ENCODE data around the gene TMEM234.

The TMEM234 gene

GRCh38 chr1:32170991-32171390 is 51.2 kb downstream of the TMEM234 start:
- DNase-seq = no peak
